Measurements from ENCODE around the gene VIPR2.
"Not testable (repeated sequence)": the region's sequence is repeated elsewhere in the genome, so short reads cannot be mapped to it uniquely, and the experiment has no call there.

DNA sequence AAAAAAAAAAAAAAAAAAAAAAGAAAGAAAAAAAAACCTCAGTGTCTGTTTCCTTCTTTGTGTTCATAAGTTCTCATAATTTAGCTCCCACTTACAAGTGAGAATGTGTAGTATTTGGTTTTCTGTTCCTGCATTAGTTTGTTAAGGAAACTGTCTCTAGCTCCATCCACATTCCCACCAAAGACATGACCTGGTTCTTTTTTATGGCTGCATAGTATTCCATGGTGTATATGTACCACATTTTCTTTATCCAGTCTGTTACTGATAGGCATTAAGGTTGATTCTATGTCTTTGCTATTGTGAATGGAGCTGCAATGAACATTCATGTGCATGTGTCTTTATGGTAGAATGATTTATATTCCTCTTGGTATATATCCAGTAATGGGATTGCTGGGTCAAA lies 21.4 kb downstream of the VIPR2 start:
- TF ChIP-seq, protein P1, sequence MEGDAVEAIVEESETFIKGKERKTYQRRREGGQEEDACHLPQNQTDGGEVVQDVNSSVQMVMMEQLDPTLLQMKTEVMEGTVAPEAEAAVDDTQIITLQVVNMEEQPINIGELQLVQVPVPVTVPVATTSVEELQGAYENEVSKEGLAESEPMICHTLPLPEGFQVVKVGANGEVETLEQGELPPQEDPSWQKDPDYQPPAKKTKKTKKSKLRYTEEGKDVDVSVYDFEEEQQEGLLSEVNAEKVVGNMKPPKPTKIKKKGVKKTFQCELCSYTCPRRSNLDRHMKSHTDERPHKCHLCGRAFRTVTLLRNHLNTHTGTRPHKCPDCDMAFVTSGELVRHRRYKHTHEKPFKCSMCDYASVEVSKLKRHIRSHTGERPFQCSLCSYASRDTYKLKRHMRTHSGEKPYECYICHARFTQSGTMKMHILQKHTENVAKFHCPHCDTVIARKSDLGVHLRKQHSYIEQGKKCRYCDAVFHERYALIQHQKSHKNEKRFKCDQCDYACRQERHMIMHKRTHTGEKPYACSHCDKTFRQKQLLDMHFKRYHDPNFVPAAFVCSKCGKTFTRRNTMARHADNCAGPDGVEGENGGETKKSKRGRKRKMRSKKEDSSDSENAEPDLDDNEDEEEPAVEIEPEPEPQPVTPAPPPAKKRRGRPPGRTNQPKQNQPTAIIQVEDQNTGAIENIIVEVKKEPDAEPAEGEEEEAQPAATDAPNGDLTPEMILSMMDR (IDR thresholded peaks at IDR 0.05), result not testable (repeated sequence)
- not testable (repeated sequence) for TF ChIP-seq POLR2A (IDR thresholded peaks at IDR 0.05)
